NCI-H345 (cell line): ENCODE data around the gene TMEM260.
A peak's percentile ranks its signal among the peaks of the same experiment; 100 is the strongest.
"Not testable (repeated sequence)": the region's sequence is repeated elsewhere in the genome, so short reads cannot be mapped to it uniquely, and the experiment has no call there.

Experiments used
- DNase-seq: peaks from one replicate; lab custom pipeline; 2025; lab: John Stamatoyannopoulos, UW

Gene TMEM260

DNA sequence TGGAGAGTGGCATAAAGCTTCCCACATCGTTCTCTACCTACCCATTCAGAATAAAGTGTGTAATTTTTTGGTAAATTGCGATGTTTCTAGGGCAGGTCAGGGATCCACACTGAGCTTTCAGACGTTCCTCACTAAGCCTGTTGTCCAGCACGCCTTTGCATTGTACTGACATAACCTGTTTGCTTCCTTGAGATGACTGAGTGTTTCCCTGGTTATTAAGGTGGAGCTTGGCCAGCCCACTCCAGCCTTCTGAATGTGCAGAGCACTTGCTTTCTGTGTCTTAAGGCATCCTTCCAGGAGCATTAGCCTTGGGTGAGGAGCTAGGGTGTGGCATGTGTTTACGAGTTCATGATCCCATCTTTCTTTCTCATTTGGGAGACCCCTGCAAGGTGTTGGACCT, 96.4 kb downstream of the TMEM260 start:
- no peak for DNase-seq

DNA sequence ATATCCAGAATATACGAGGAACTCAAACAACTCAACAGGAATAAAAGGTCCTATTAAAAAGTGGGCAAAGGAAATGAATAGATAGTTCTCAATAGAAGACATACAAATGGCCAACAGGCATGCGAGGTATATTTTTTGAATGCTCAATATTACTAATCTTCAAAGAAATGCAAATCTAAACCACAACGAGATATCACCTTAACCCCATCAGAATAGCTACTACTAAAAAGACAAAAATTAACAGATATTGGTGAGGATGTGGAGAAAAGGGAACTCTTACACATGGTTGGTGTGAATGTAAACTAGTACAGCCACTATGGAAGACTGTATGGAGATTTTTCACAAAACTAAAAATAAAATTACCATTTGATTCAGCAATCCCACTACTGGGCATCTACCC, 99.2 kb downstream of the TMEM260 start:
- DNase-seq: no peak

DNA sequence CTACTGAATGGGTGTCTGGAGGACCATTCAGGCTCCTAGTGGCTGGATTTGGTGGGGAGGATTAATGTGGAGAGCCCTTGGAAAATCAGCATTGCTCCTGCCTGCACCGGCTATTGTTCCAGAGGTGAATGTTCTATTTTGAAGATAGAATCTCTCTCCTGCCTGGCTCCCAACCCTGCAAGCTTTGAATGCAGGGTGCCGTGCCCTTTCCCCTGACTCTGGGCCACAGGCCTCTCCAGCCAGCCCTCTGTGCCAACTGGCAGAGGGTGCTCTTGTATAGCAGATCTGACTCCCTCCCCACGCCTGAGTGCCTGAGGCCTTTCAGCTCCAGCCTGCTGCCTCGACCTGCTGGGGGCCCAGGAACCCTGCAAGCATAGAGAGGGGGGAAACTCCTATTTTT, 106.8 kb downstream of the TMEM260 start:
- peak; percentile 30 for DNase-seq

DNA sequence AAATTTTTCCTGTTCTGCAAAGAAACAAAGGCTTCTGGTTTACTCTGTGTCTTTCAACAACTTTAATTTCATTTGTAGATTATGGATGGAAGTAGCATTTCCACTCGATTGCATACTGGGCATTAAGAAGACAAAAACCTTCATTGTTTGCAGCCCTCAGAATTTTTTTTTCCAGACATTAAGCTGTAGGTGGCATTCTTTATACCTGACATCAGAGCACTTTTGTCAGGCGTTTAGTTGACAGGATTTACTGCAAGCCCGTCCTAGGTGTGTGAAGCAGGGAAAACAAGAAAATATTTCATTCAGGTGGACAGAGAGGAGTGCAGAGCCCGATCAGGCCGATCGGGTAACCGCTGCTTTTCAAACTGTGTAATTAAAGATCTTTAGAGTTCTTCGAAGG, 107.5 kb downstream of the TMEM260 start:
- DNase-seq: no peak

DNA sequence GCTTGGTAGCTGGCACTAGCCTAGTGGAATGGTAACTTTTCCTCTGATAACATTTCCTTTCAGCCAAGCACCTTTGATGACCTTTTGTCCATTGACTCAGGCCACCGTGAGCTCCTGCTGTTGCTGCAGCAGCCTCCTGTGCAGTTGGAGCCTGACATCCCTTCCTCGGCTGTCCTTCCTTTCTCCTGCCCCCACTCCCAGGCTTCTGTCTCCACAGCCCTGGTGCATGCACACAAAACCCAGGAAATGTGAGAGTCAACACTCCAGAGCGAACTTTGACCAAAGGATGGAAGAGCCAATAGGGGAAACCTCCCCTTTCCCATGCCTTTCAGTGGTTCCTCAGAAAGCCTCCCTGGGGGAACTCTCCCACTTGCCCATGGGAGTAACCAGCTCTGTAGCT, 115.0 kb downstream of the TMEM260 start:
- DNase-seq: no peak

DNA sequence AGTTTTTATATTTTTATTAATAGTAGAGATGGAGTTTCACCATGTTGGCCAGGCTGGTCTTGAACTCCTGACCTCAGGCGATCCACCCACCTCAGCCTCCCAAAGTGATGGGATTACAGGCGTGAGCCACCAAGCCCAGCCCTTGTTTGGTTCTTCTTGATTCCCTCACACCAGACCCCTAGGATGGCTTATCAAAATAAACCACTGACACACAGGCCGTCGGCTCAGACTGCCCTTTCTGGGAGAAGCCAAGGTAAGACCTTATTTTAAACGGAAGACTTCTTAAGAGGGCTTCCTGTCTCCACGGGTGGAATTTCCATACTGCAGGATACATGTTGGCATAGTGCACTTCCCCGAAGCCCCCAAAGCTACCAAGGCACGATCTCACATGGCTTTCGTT, 115.6 kb downstream of the TMEM260 start:
- DNase-seq: not testable (repeated sequence)
